GM06990 (cell line): Measurements from ENCODE around the gene PTGIS.

Experiments
- DNase-seq: peaks from one replicate; pipeline ENCODE4 v3.0.0-alpha.2; 2011; ENCODE audit not compliant: insufficient read length; ENCODE audit errors: extremely low read depth
- H3K27me3 ChIP-seq: replicated peaks from 2 replicates; pipeline ENCODE4 v1.6.0; 2011; ENCODE audit warnings: low read length; ENCODE audit not compliant: control insufficient read depth, insufficient read depth
- H3K36me3 ChIP-seq: 2 replicates; pipeline ENCODE4 v1.5.1; 2011; ENCODE audit warnings: low read length; ENCODE audit not compliant: control insufficient read depth, insufficient read depth
- H3K4me3 ChIP-seq: replicated peaks from 2 replicates; pipeline ENCODE4 v1.5.1; 2011; ENCODE audit warnings: low read depth, mild to moderate bottlenecking, control low read depth, low read length
- TF ChIP-seq, protein P1 (sequence below): IDR thresholded peaks from 2 replicates; pipeline ENCODE4 v1.5.1; 2011; ENCODE audit warnings: low read length, control low read depth, mild to moderate bottlenecking, inconsistent platforms; ENCODE audit not compliant: insufficient read depth, poor library complexity, severe bottlenecking

The PTGIS gene

GRCh38 chr20:49518576-49518975, 49.4 kb downstream of the PTGIS start:
- TF ChIP-seq, protein P1, sequence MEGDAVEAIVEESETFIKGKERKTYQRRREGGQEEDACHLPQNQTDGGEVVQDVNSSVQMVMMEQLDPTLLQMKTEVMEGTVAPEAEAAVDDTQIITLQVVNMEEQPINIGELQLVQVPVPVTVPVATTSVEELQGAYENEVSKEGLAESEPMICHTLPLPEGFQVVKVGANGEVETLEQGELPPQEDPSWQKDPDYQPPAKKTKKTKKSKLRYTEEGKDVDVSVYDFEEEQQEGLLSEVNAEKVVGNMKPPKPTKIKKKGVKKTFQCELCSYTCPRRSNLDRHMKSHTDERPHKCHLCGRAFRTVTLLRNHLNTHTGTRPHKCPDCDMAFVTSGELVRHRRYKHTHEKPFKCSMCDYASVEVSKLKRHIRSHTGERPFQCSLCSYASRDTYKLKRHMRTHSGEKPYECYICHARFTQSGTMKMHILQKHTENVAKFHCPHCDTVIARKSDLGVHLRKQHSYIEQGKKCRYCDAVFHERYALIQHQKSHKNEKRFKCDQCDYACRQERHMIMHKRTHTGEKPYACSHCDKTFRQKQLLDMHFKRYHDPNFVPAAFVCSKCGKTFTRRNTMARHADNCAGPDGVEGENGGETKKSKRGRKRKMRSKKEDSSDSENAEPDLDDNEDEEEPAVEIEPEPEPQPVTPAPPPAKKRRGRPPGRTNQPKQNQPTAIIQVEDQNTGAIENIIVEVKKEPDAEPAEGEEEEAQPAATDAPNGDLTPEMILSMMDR, result no peak
- no peak for DNase-seq
- H3K4me3 ChIP-seq, result no peak overlapping the region

GRCh38 chr20:49517805-49518100, 50.2 kb downstream of the PTGIS start:
- TF ChIP-seq, protein P1, result no peak
- H3K27me3 ChIP-seq, result no peaks in the 10 kb centered on the region; the same call in none of the 2 replicates
- DNase-seq, result no peak
- no peaks in the 10 kb centered on the region for H3K36me3 ChIP-seq
- no peak overlapping the region for H3K4me3 ChIP-seq

More at GRCh38 chr20:49518576-49518975, 49.4 kb downstream of the PTGIS start:
- no peaks in the 10 kb centered on the region; the same call in none of the 2 replicates for H3K27me3 ChIP-seq
- no peaks in the 10 kb centered on the region for H3K36me3 ChIP-seq

GRCh38 chr20:49516916-49517804, 50.8 kb downstream of the PTGIS start:
- no peak for DNase-seq
- no peak overlapping the region for H3K4me3 ChIP-seq
- TF ChIP-seq, protein P1, result no peak
- H3K27me3 ChIP-seq, result no peaks in the 10 kb centered on the region; the same call in none of the 2 replicates
- no peaks in the 10 kb centered on the region for H3K36me3 ChIP-seq

DNA sequence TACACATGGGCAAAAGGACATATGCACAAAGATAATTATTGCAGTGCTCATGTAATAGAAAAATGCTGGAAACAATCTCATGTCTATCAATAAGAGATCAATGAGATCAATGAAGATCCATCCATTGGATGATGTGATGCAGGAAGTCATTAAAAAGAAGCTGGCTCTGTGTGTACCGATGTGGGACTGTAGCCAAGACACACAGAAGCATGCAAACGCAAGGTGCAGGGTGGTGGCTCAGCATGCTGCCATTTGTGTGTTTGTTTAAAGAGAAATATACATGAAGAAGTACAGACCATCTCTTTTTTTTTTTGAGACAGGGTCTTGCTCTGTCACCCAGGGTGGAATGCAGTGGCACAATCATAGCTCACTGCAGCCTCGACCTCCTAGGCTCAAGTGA, 52.4 kb downstream of the PTGIS start:
- Histone ChIP-seq H3K27me3 (no peaks in the 10 kb centered on the region; the same call in none of the 2 replicates), H3K4me3 (no peak overlapping the region), H3K36me3 (no peaks in the 10 kb centered on the region)
- no peak for DNase-seq
- TF ChIP-seq, protein P1, result no peak

DNA sequence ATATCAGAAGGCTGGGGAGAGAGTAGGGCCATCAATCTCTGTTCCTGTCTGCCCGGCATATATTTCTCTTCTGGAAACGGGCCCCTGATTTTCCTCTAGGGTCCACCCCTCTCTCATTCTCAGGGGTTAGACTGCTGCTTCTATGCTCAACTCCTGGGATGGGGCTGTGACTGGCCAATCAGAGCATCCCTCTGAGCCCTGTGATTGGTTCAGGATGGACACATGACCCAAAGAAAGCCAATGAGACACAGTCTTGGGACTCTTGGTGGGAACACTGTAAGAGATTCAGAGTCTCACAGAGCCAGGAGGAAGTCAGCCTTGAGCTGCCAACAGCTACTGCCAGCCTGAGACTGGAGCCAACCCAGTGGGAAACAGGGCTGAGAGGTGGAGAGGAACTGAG, 54.4 kb downstream of the PTGIS start:
- H3K27me3 ChIP-seq, result no peaks in the 10 kb centered on the region; the same call in none of the 2 replicates
- DNase-seq, result no peak
- no peak overlapping the region for H3K4me3 ChIP-seq
- H3K36me3 ChIP-seq, result no peaks in the 10 kb centered on the region
- TF ChIP-seq, protein P1, result no peak

DNA sequence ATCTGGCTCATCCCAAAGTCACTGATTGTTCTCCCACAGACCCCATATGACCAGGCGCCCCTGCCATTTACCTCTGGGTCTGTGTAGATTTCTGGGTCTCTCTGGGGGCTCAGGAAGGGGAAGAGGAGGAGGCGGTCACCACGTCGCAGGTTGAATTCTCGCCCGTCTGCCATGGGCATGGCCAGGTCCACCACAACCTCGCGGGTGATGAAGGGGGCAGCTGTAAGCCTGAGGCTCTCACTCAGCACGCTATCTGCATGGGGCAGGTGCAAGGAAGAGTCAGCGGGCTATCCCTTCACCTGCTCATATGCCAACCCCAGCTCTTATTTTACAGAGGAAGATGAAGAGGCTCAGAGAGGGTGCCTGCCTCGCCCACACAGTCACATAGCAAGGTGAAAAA, 54.9 kb downstream of the PTGIS start:
- no peaks in the 10 kb centered on the region; the same call in none of the 2 replicates for H3K27me3 ChIP-seq
- TF ChIP-seq, protein P1, result no peak
- no peak overlapping the region for H3K4me3 ChIP-seq
- no peaks in the 10 kb centered on the region for H3K36me3 ChIP-seq
- DNase-seq, result no peak
